Liver (tissue), 3 donors: Measurements from ENCODE around the gene KIF3C.

Experiments
- ATF3 ChIP-seq: IDR thresholded peaks from 2 replicates; pipeline ENCODE4 v1.6.1; 2016; ENCODE audit warnings: antibody characterized with exemption
- CTCF ChIP-seq: fragments of 150-350 bp; IDR thresholded peaks from 2 replicates; pipeline ENCODE4 v1.5.1; 2017; ENCODE audit warnings: improper control_type of control experiment, low read depth, low read length; ENCODE audit not compliant: missing input control
- EGR1 ChIP-seq, 2 donors: IDR thresholded peaks; 2 replicates each; pipeline ENCODE4 v1.6.1; 2016 to 2018; ENCODE audit warnings: antibody characterized with exemption in 2 of 2, low read depth in 2 of 2
- GABPA ChIP-seq, 2 donors: IDR thresholded peaks in 1 of 2; conservative IDR thresholded peaks in 1 of 2; 2 replicates each; pipeline ENCODE4 v1.6.1; 2016; ENCODE audit warnings: antibody characterized with exemption in 2 of 2, mild to moderate bottlenecking in 1 of 2, moderate library complexity in 1 of 2
- JUND ChIP-seq, 2 donors: IDR thresholded peaks; 2 replicates each; pipeline ENCODE4 v1.6.1; 2016; ENCODE audit warnings: antibody characterized with exemption in 2 of 2
- NR2F2 ChIP-seq: IDR thresholded peaks from 2 replicates; pipeline ENCODE4 v1.6.1; 2016; ENCODE audit warnings: antibody characterized with exemption
- RAD21 ChIP-seq, 2 donors: IDR thresholded peaks; 2 replicates each; pipeline ENCODE4 v1.6.1; 2016; ENCODE audit warnings: antibody characterized with exemption in 2 of 2, mild to moderate bottlenecking in 2 of 2
- REST ChIP-seq: IDR thresholded peaks from 2 replicates; pipeline ENCODE4 v1.6.1; 2016; ENCODE audit warnings: antibody characterized with exemption, mild to moderate bottlenecking
- RXRA ChIP-seq, 2 donors: IDR thresholded peaks; 2 replicates each; pipeline ENCODE4 v1.6.1; 2017 to 2018; ENCODE audit warnings: antibody characterized with exemption in 2 of 2, mild to moderate bottlenecking in 1 of 2
- TAF1 ChIP-seq: conservative IDR thresholded peaks from 2 replicates; pipeline ENCODE4 v1.6.1; 2016; ENCODE audit warnings: antibody characterized with exemption, mild to moderate bottlenecking
- YY1 ChIP-seq: IDR thresholded peaks from 2 replicates; pipeline ENCODE4 v1.6.1; 2016; ENCODE audit warnings: antibody characterized with exemption, mild to moderate bottlenecking
- TF ChIP-seq, protein P1 (sequence below): IDR thresholded peaks from 2 replicates; pipeline ENCODE4 v1.6.1; 2016; ENCODE audit warnings: antibody characterized with exemption
- donor health status: healthy.
- donor health status: healthy.

- TF ChIP-seq, protein P1, sequence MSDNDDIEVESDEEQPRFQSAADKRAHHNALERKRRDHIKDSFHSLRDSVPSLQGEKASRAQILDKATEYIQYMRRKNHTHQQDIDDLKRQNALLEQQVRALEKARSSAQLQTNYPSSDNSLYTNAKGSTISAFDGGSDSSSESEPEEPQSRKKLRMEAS = no peak
- TF ChIP-seq CTCF (no peak), TAF1 (no peak), JUND (IDR thresholded peaks at IDR 0.05) (no peak), RAD21 (IDR thresholded peaks at IDR 0.05) (no peak), YY1 (no peak), GABPA (IDR thresholded peaks at IDR 0.05 in 1 of 2, conservative IDR thresholded peaks at IDR 0.05 in 1 of 2) (no peak), EGR1 (IDR thresholded peaks at IDR 0.05; ENCODE audit: low read depth in 2 of 2) (no peak), ATF3 (no peak), NR2F2 (no peak), REST (no peak), RXRA (IDR thresholded peaks at IDR 0.05) (no peak)
Observed at GRCh38 chr2:25982968-25983280, 627 bp upstream of the KIF3C start.
